CD14-positive monocyte (primary cell): ENCODE measurements around the gene JAK1. TPM values are rescaled to one million over a fixed set of nuclear protein-coding genes. Genes with fewer than 3 reads are reported as not detected.

Experiments
- DNase-seq, 3 donors: peaks; one replicate each; pipeline ENCODE4 v3.0.0-alpha.2; 2011 to 2022
- H2AFZ ChIP-seq: 2 replicates; pipeline ENCODE4 v1.6.0; 2012; ENCODE audit warnings: mild to moderate bottlenecking, low read depth, low read length, inconsistent platforms; ENCODE audit not compliant: insufficient read depth, poor library complexity, severe bottlenecking
- H3K27ac ChIP-seq, 2 donors: 1 replicate in 1 of 2; 2 replicates in 1 of 2; pipeline ENCODE4 v1.5.1; 2012 to 2013; ENCODE audit warnings: low read length in 2 of 2, control low read depth in 1 of 2, inconsistent platforms in 1 of 2, low read depth in 1 of 2, mild to moderate bottlenecking in 1 of 2
- H3K27me3 ChIP-seq, 2 donors: one replicate each; pipeline versions ENCODE4 v1.6.0 to v1.6.1; 2011 to 2013; ENCODE audit warnings: low read length in 2 of 2; ENCODE audit not compliant: control insufficient read depth in 2 of 2, insufficient read depth in 2 of 2
- H3K36me3 ChIP-seq, 2 donors: replicated peaks in 1 of 2; 1 replicate in 1 of 2; 2 replicates in 1 of 2; pipeline versions ENCODE4 v1.5.1 to v1.6.1; 2012 to 2013; ENCODE audit warnings: low read length in 2 of 2, control low read depth in 1 of 2, inconsistent platforms in 1 of 2, mild to moderate bottlenecking in 1 of 2; ENCODE audit not compliant: insufficient read depth in 2 of 2, control insufficient read depth in 1 of 2
- H3K4me1 ChIP-seq, 2 donors: 1 replicate in 1 of 2; 2 replicates in 1 of 2; pipeline versions ENCODE4 v1.5.1 to v1.6.1; 2012 to 2013; ENCODE audit warnings: low read length in 2 of 2, control low read depth in 1 of 2, inconsistent platforms in 1 of 2, mild to moderate bottlenecking in 1 of 2, moderate library complexity in 1 of 2; ENCODE audit not compliant: insufficient read depth in 2 of 2, control insufficient read depth in 1 of 2
- H3K4me2 ChIP-seq: replicated peaks from 2 replicates; pipeline ENCODE3; 2012; ENCODE audit warnings: low read length, moderate library complexity, mild to moderate bottlenecking; ENCODE audit not compliant: poor library complexity, severe bottlenecking; ENCODE audit errors: extremely low read depth
- H3K4me3 ChIP-seq, 3 experiments: fragments of 200-600 bp in 1 of 3; sonication (generic) in 1 of 3; replicated peaks in 1 of 3; 1 replicate in 2 of 3; 2 replicates in 1 of 3; pipeline ENCODE4 v1.5.1; 2011 to 2013; ENCODE audit warnings: low read length in 3 of 3, mild to moderate bottlenecking in 3 of 3, control low read depth in 2 of 3, low read depth in 2 of 3, inconsistent platforms in 1 of 3, moderate library complexity in 1 of 3
- H3K79me2 ChIP-seq: 2 replicates; pipeline ENCODE4 v1.6.0; 2012; ENCODE audit warnings: mild to moderate bottlenecking, control low read depth, inconsistent platforms, low read length, moderate library complexity; ENCODE audit not compliant: insufficient read depth
- H3K9ac ChIP-seq: 2 replicates; pipeline ENCODE4 v1.6.0; 2017; ENCODE audit warnings: low read length, mild to moderate bottlenecking; ENCODE audit not compliant: insufficient read depth, poor library complexity, severe bottlenecking
- H3K9me3 ChIP-seq, 2 donors: replicated peaks in 1 of 2; 1 replicate in 1 of 2; 2 replicates in 1 of 2; pipeline versions ENCODE4 v1.5.1 to v1.6.1; 2012 to 2013; ENCODE audit warnings: low read length in 2 of 2, control low read depth in 1 of 2; ENCODE audit not compliant: control insufficient read depth in 1 of 2, insufficient read depth in 1 of 2
- H4K20me1 ChIP-seq: 2 replicates; pipeline ENCODE4 v1.6.0; 2012; ENCODE audit warnings: mild to moderate bottlenecking, low read length, control low read depth, moderate library complexity; ENCODE audit not compliant: insufficient read depth
- H3K27ac Mint-ChIP-seq, 7 donors: one replicate each; pipeline ENCODE4 v1.8.0; 2020; ENCODE audit warnings: mild to moderate bottlenecking in 7 of 7, mixed read lengths in 7 of 7, moderate library complexity in 6 of 7, inconsistent platforms in 2 of 7
- H3K27me3 Mint-ChIP-seq, 3 donors: one replicate each; pipeline ENCODE4 v1.8.0; 2021 to 2022; ENCODE audit warnings: low read depth in 3 of 3, mild to moderate bottlenecking in 3 of 3, mixed read lengths in 3 of 3, moderate library complexity in 3 of 3, inconsistent platforms in 1 of 3
- H3K36me3 Mint-ChIP-seq, 2 donors: one replicate each; pipeline ENCODE4 v1.8.0; 2020; ENCODE audit warnings: mixed read lengths in 2 of 2, inconsistent platforms in 1 of 2, mild to moderate bottlenecking in 1 of 2
- H3K4me1 Mint-ChIP-seq: one replicate; pipeline ENCODE4 v1.8.0; 2020; ENCODE audit warnings: mild to moderate bottlenecking, mixed read lengths
- H3K4me3 Mint-ChIP-seq, 2 donors: one replicate each; pipeline ENCODE4 v1.8.0; 2020; ENCODE audit warnings: mild to moderate bottlenecking in 2 of 2, mixed read lengths in 2 of 2, moderate library complexity in 1 of 2
- H3K9me3 Mint-ChIP-seq, 7 donors: one replicate each; pipeline ENCODE4 v1.8.0; 2020 to 2022; ENCODE audit warnings: mixed read lengths in 7 of 7, mild to moderate bottlenecking in 6 of 7, moderate library complexity in 6 of 7, inconsistent platforms in 2 of 7
- WGBS: methylation state at CpG from one replicate; pipeline ENCODE4 v1.1.5; 2013; ENCODE audit warnings: missing lambda C conversion rate; ENCODE audit not compliant: insufficient coverage; 5-methylcytosine and 5-hydroxymethylcytosine counted together
- intact Hi-C, 2 donors: fragments of 100-400 bp; cut with micrococcal nuclease; formaldehyde crosslinking; loops; one replicate each; pipeline versions ENCODE4 v1.15.0 to v1.15.1; 2023
- polyA plus RNA-seq, 3 donors: library from polyadenylated mRNA; depleted of rRNA in 1 of 3; unstranded in 2 of 3; stranded (reverse) in 1 of 3; fragments of 300-500 nt in 2 of 3; fragments of >200 nt in 1 of 3; fragmentation: Illumina TruSeq in 2 of 3; gene quantifications; 1 replicate in 2 of 3; 2 replicates in 1 of 3; pipeline ENCODE4 v1.2.3, GENCODE V29; 2012 to 2021
- TF ChIP-seq, protein P1 (sequence below): fragments of 200-600 bp; IDR thresholded peaks from one replicate; pipeline ENCODE4 v1.8.0; 2022; ENCODE audit warnings: antibody characterized with exemption, mild to moderate bottlenecking

The JAK1 gene
- polyA plus RNA-seq, 3 donors = 43.1 to 76.2 (median 72.6) TPM

DNA sequence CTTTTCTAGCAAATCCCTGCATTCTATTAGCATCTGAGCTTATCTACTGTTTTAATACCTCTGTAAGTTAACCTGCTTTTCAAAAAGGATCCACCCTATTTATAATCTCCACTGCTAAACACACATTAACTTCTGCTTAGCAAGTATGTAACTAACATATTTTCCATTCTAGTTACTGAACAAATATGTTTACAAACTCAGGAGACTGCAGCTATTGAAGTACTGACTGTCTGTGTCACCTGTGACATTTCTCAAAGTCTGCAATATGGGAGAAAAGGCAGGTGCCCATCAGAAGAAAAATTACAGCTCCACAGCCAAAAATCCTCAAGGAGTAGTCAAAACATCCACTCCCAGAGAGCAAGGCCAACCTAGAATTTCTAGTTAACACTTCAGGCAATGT lies 88.3 kb downstream of the JAK1 start:
- peaks cover 75 to 77% of the 10 kb centered on the region in 2 donors for H3K36me3 Mint-ChIP-seq
- no peaks in the 10 kb centered on the region for H3K79me2 ChIP-seq
- H3K27me3 Mint-ChIP-seq = peaks cover 0 to 2% (median 0%) of the 10 kb centered on the region in 3 donors
- intact Hi-C loops = no loop called here
- no peak overlapping the region for H3K4me3 Mint-ChIP-seq
- H3K4me1 ChIP-seq = no peaks in the 10 kb centered on the region
- peaks cover 57% of the 10 kb centered on the region for H4K20me1 ChIP-seq
- TF ChIP-seq, protein P1, sequence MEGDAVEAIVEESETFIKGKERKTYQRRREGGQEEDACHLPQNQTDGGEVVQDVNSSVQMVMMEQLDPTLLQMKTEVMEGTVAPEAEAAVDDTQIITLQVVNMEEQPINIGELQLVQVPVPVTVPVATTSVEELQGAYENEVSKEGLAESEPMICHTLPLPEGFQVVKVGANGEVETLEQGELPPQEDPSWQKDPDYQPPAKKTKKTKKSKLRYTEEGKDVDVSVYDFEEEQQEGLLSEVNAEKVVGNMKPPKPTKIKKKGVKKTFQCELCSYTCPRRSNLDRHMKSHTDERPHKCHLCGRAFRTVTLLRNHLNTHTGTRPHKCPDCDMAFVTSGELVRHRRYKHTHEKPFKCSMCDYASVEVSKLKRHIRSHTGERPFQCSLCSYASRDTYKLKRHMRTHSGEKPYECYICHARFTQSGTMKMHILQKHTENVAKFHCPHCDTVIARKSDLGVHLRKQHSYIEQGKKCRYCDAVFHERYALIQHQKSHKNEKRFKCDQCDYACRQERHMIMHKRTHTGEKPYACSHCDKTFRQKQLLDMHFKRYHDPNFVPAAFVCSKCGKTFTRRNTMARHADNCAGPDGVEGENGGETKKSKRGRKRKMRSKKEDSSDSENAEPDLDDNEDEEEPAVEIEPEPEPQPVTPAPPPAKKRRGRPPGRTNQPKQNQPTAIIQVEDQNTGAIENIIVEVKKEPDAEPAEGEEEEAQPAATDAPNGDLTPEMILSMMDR = no peak
- no peaks in the 10 kb centered on the region for H3K4me1 Mint-ChIP-seq
- H3K27me3 ChIP-seq = no peaks in the 10 kb centered on the region
- no peak for DNase-seq
- H3K4me3 ChIP-seq = no peak overlapping the region
- H3K4me2 ChIP-seq = no peak overlapping the region
- H2AFZ ChIP-seq = no peak overlapping the region
- no peak overlapping the region for H3K27ac ChIP-seq
- no peaks in the 10 kb centered on the region for H3K9me3 Mint-ChIP-seq
- H3K27ac Mint-ChIP-seq = peak overlapping the region in 1 of 7 donors; percentile 65
- H3K9me3 ChIP-seq = no peaks in the 10 kb centered on the region
- no peak overlapping the region for H3K9ac ChIP-seq
- H3K36me3 ChIP-seq = peaks cover 80 to 97% of the 10 kb centered on the region in 2 donors

DNA sequence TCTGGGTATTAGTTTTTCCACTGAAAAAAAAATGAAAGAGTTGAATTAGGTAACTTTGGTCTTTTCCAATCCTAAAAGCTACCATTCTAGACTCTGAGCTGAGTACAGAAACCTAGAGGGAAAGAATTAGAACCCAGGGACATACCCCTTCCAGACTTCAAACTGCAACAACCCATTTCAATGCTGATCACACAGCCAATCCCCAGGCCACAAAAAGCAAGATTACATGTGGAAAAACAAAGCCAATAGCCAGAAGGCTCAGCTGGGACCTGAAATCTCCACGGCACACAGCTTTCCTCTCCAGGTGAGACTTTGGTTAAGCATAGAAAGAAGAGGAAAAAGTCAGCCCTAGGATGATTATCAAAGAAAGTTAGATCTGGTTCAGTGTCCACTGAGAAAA lies 88.8 kb downstream of the JAK1 start:
- H2AFZ ChIP-seq = no peak overlapping the region
- peaks cover 80 to 97% of the 10 kb centered on the region in 2 donors for H3K36me3 ChIP-seq
- Mint-ChIP-seq H3K4me3 (no peak overlapping the region), H3K4me1 (no peaks in the 10 kb centered on the region), H3K9me3 (no peaks in the 10 kb centered on the region), H3K27me3 (peaks cover 0 to 2% (median 0%) of the 10 kb centered on the region in 3 donors), H3K27ac (peak overlapping the region in 4 of 7 donors; percentile 13 to 70 (median 48)), H3K36me3 (peaks cover 75 to 77% of the 10 kb centered on the region in 2 donors)
- DNase-seq = no peak
- H3K9me3 ChIP-seq = no peaks in the 10 kb centered on the region
- no peak overlapping the region for H3K27ac ChIP-seq
- H3K27me3 ChIP-seq = no peaks in the 10 kb centered on the region
- intact Hi-C loops = no loop called here
- peaks cover 53% of the 10 kb centered on the region for H4K20me1 ChIP-seq
- H3K4me3 ChIP-seq = no peak overlapping the region
- H3K4me1 ChIP-seq = no peaks in the 10 kb centered on the region
- no peak overlapping the region for H3K4me2 ChIP-seq
- no peak overlapping the region for H3K9ac ChIP-seq
- H3K79me2 ChIP-seq = no peaks in the 10 kb centered on the region
- WGBS = no CpG with 5 or more reads among the region's 1 CpG
- TF ChIP-seq, protein P1 = no peak
